Breast epithelium (tissue), 4 donors: ENCODE measurements around the gene STXBP4. TPM values are rescaled to one million over a fixed set of nuclear protein-coding genes. Genes with fewer than 3 reads are reported as not detected.

Experiments used
- DNase-seq, 2 donors: peaks; one replicate each; pipeline ENCODE4 v3.0.0-alpha.2; 2019; ENCODE audit warnings: low spot score in 2 of 2
- H3K27ac ChIP-seq, 2 donors: fragments of 200-600 bp; sonication (generic) in 1 of 2; one replicate each; pipeline ENCODE4 v1.5.1; 2016 to 2019; ENCODE audit warnings: mild to moderate bottlenecking in 1 of 2
- H3K27me3 ChIP-seq, 2 donors: fragments of 200-600 bp; sonication (generic) in 1 of 2; one replicate each; pipeline versions ENCODE4 v1.5.1 to v1.6.0; 2017 to 2019; ENCODE audit warnings: control low read depth in 1 of 2, mild to moderate bottlenecking in 1 of 2
- H3K36me3 ChIP-seq: fragments of 200-600 bp; one replicate; pipeline ENCODE4 v1.5.1; 2019
- H3K4me1 ChIP-seq, 2 donors: fragments of 200-600 bp; sonication (generic); one replicate each; pipeline ENCODE4 v1.5.1; 2016 to 2019; ENCODE audit warnings: control low read depth in 1 of 2
- H3K4me3 ChIP-seq, 3 donors: fragments of 200-600 bp; sonication (generic); 1 replicate in 2 of 3; 2 replicates in 1 of 3; pipeline ENCODE4 v1.5.1; 2016 to 2019; ENCODE audit warnings: mild to moderate bottlenecking in 3 of 3, moderate library complexity in 2 of 3
- H3K9me3 ChIP-seq, 2 donors: fragments of 200-600 bp; sonication (generic) in 1 of 2; one replicate each; pipeline ENCODE4 v1.5.1; 2016 to 2019; ENCODE audit warnings: control low read depth in 1 of 2
- CTCF ChIP-seq, 3 donors: fragments of 450-650 bp; IDR thresholded peaks; one replicate each; pipeline ENCODE4 v1.5.1; 2016 to 2017; ENCODE audit warnings: antibody characterized with exemption in 3 of 3, mild to moderate bottlenecking in 3 of 3, moderate library complexity in 3 of 3
- POLR2A ChIP-seq: fragments of 450-650 bp; IDR thresholded peaks from one replicate; pipeline ENCODE4 v1.6.1; 2016; ENCODE audit warnings: antibody characterized with exemption, mild to moderate bottlenecking, moderate library complexity
- POLR2AphosphoS5 ChIP-seq, 3 donors: sonication (generic); formaldehyde crosslinking; IDR thresholded peaks; one replicate each; pipeline ENCODE4 v1.6.1; 2017; ENCODE audit warnings: antibody characterized with exemption in 3 of 3
- intact Hi-C: fragments of 100-400 bp; cut with DNase I; formaldehyde crosslinking; loops from one replicate; pipeline ENCODE4 v1.15.1; 2023; ENCODE audit warnings: low total_unique reads
- total RNA-seq, 3 donors: library from RNA; depleted of rRNA; stranded (reverse); fragments of >200 nt; gene quantifications; one replicate each; pipeline ENCODE4 v1.1.0, GENCODE V29; 2016

Gene STXBP4
- total RNA-seq, 3 donors from 2014 or later = 10.4 to 29.2 (median 20.2) TPM

DNA sequence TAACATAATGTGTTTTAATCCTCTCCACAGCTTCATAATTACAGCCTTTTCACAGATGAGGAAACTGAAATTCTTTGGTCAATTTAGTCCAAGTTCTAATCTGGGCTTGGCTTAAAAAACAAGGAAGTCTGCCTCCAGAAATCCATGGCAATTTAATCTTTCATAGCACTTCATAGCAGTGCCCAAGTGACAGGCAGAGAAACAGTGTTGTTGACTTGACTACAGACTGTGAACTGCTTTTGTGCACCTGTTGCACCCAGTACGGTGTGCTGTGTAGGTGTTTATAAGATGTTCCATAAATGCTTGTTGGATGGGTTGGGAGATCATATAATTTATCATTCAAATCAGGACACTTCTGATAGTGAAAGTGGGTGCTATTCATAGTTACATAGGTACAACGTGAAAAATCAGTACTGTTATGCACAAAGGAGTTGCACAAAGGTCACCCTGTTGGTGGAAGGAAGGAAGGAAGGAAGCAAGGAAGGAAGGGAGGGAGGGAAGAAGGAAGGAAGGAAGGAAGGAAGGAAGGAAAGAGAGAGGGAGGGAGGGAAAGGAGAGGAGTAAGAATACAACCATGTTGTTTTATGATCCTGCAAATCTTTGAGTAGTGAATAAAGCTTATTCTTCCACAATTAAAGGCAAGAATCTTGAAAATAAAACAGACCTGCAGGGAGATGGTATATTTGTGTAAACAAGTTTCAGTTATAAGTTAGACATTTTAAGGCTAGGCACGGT, 239.7 kb downstream of the STXBP4 start:
- intact Hi-C loops = no loop called here
- H3K4me1 ChIP-seq = no peaks in the 10 kb centered on the region
- no peak for TF ChIP-seq POLR2AphosphoS5 (IDR thresholded peaks at IDR 0.05)
- no peak for TF ChIP-seq CTCF (IDR thresholded peaks at IDR 0.05)
- no peak for TF ChIP-seq POLR2A
- no peak for DNase-seq
- H3K27me3 ChIP-seq = no peaks in the 10 kb centered on the region
- no peaks in the 10 kb centered on the region for H3K36me3 ChIP-seq
- no peak overlapping the region for H3K4me3 ChIP-seq
- peaks cover 0 to 4% of the 10 kb centered on the region in 2 donors for H3K9me3 ChIP-seq
- no peak overlapping the region for H3K27ac ChIP-seq

- no peaks in the 10 kb centered on the region for H3K4me1 ChIP-seq
- no peaks in the 10 kb centered on the region for H3K27me3 ChIP-seq
- intact Hi-C loops = no loop called here
- no peaks in the 10 kb centered on the region for H3K36me3 ChIP-seq
- no peak for DNase-seq
- TF ChIP-seq POLR2AphosphoS5 (IDR thresholded peaks at IDR 0.05) (no peak), CTCF (IDR thresholded peaks at IDR 0.05) (no peak), POLR2A (no peak)
- H3K9me3 ChIP-seq = no peaks in the 10 kb centered on the region
- no peak overlapping the region for H3K27ac ChIP-seq
- H3K4me3 ChIP-seq = no peak overlapping the region
Measured at GRCh38 chr17:55210292-55210691, 241.7 kb downstream of the STXBP4 start.

- Histone ChIP-seq H3K27me3 (no peaks in the 10 kb centered on the region), H3K4me1 (no peaks in the 10 kb centered on the region), H3K9me3 (no peaks in the 10 kb centered on the region), H3K27ac (no peak overlapping the region), H3K4me3 (no peak overlapping the region), H3K36me3 (no peaks in the 10 kb centered on the region)
- no peak for DNase-seq
- intact Hi-C loops = no loop called here
- TF ChIP-seq POLR2A (no peak), POLR2AphosphoS5 (IDR thresholded peaks at IDR 0.05) (no peak), CTCF (IDR thresholded peaks at IDR 0.05) (no peak)
Measured at GRCh38 chr17:55212880-55213279, 244.3 kb downstream of the STXBP4 start.

DNA sequence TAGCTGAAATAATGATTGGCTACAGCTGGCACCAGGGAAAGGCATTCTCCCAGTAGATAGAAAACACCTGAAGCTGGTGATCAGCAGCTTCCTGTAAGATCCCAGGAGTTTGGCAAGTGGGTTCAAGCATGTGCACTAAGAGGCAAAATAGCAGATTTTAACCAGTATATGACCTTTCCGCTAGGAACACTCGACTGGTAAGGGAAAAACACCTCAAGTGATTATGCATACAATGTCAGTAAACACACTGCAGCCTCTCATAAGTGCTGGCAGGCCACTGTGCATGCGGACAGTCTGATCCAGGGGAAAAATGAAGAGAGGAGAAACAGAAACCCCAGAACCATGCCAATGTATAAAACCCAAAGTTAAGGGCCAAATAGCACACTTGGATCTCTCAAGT, 247.1 kb downstream of the STXBP4 start:
- DNase-seq = no peak
- Histone ChIP-seq H3K27ac (no peak overlapping the region), H3K36me3 (no peaks in the 10 kb centered on the region), H3K27me3 (no peaks in the 10 kb centered on the region), H3K4me1 (no peaks in the 10 kb centered on the region), H3K4me3 (no peak overlapping the region), H3K9me3 (no peaks in the 10 kb centered on the region)
- intact Hi-C loops = no loop called here
- TF ChIP-seq POLR2AphosphoS5 (IDR thresholded peaks at IDR 0.05) = no peak
- no peak for TF ChIP-seq CTCF (IDR thresholded peaks at IDR 0.05)
- TF ChIP-seq POLR2A = no peak

- Histone ChIP-seq H3K27ac (no peak overlapping the region), H3K4me1 (no peaks in the 10 kb centered on the region), H3K27me3 (no peaks in the 10 kb centered on the region), H3K36me3 (no peaks in the 10 kb centered on the region), H3K9me3 (no peaks in the 10 kb centered on the region), H3K4me3 (no peak overlapping the region)
- intact Hi-C loops = no loop called here
- no peak for TF ChIP-seq CTCF (IDR thresholded peaks at IDR 0.05)
- TF ChIP-seq POLR2AphosphoS5 (IDR thresholded peaks at IDR 0.05) = no peak
- TF ChIP-seq POLR2A = no peak
- DNase-seq = no peak
Measured at GRCh38 chr17:55216888-55217287, 248.3 kb downstream of the STXBP4 start.
